K562 (cell line): ENCODE measurements around the gene OPA3. TPM values are rescaled to one million over a fixed set of nuclear protein-coding genes. Genes with fewer than 3 reads are reported as not detected.
A peak's percentile ranks its signal among the peaks of the same experiment; 100 is the strongest.

Source experiments
- CHD4 ChIP-seq: fragments of 200-600 bp; sonication (generic); IDR thresholded peaks from 3 replicates; pipeline ENCODE4 v1.6.1; 2012; ENCODE audit warnings: low read depth, mild to moderate bottlenecking, mixed read lengths, low read length, inconsistent platforms; ENCODE audit not compliant: insufficient read depth, insufficient replicate concordance, poor library complexity, severe bottlenecking
- DACH1 ChIP-seq: fragments of 450-650 bp; IDR thresholded peaks from 2 replicates; pipeline ENCODE4 v1.6.1; 2018; ENCODE audit not compliant: partially characterized antibody
- DNMT1 ChIP-seq: fragments of 450-650 bp; IDR thresholded peaks from 2 replicates; pipeline ENCODE4 v1.6.1; 2016; ENCODE audit warnings: antibody characterized with exemption, mild to moderate bottlenecking
- DPF2 ChIP-seq: fragments of 450-650 bp; IDR thresholded peaks from 2 replicates; pipeline ENCODE4 v1.6.1; 2016
- FOXP1 ChIP-seq: sonication (generic); formaldehyde crosslinking; IDR thresholded peaks from 2 replicates; pipeline ENCODE4 v1.8.0; 2022; ENCODE audit warnings: mild to moderate bottlenecking, missing genetic modification reagents
- GATA2 ChIP-seq: sonication (generic); formaldehyde crosslinking; IDR thresholded peaks from 2 replicates; pipeline ENCODE4 v1.4.0; 2020; ENCODE audit warnings: mild to moderate bottlenecking, missing genetic modification reagents
- HDAC8 ChIP-seq: fragments of 450-650 bp; IDR thresholded peaks from 2 replicates; pipeline ENCODE4 v1.6.1; 2016; ENCODE audit warnings: mild to moderate bottlenecking, missing genetic modification characterization, moderate library complexity, missing compliant biosample characterization
- MEF2D ChIP-seq: conservative IDR thresholded peaks from 2 replicates; pipeline ENCODE4 v1.6.1; 2016; ENCODE audit warnings: low read depth, missing genetic modification characterization, missing compliant biosample characterization
- NCOR1 ChIP-seq: fragments of 450-650 bp; IDR thresholded peaks from 2 replicates; pipeline ENCODE4 v1.6.1; 2016; ENCODE audit warnings: mild to moderate bottlenecking, moderate library complexity
- NFRKB ChIP-seq: fragments of 450-650 bp; IDR thresholded peaks from 2 replicates; pipeline ENCODE4 v1.6.1; 2016; ENCODE audit warnings: low read depth
- POLR2AphosphoS5 ChIP-seq: IDR thresholded peaks from 2 replicates; pipeline ENCODE4 v1.6.1; 2011; ENCODE audit warnings: mild to moderate bottlenecking, low read depth, low read length, moderate library complexity; ENCODE audit not compliant: control insufficient read depth, insufficient read depth
- RBFOX2 ChIP-seq: fragments of 200-400 bp; formaldehyde crosslinking; IDR thresholded peaks from 2 replicates; pipeline ENCODE4 v1.6.1; 2017; ENCODE audit warnings: low read depth, mild to moderate bottlenecking, low read length, moderate library complexity
- RCOR1 ChIP-seq, 2 experiments: IDR thresholded peaks; 2 replicates each; pipeline ENCODE4 v1.6.1; 2012; ENCODE audit warnings: low read depth in 2 of 2, low read length in 2 of 2, borderline replicate concordance in 1 of 2, improper control_type of control experiment in 1 of 2
- SP1 ChIP-seq: sonication (generic); formaldehyde crosslinking; IDR thresholded peaks from 2 replicates; pipeline ENCODE4 v1.8.1; 2022; ENCODE audit warnings: mild to moderate bottlenecking, missing genetic modification reagents
- SUPT5H ChIP-seq: fragments of 450-650 bp; IDR thresholded peaks from 2 replicates; pipeline ENCODE4 v1.6.1; 2016
- TBP ChIP-seq: optimal IDR thresholded peaks from 2 replicates; pipeline ENCODE3; 2011; ENCODE audit warnings: low read depth, low read length, improper control_type of control experiment
- TCF3 ChIP-seq: sonication (generic); formaldehyde crosslinking; IDR thresholded peaks from 2 replicates; pipeline ENCODE4 v1.4.0; 2020; ENCODE audit warnings: mild to moderate bottlenecking, missing genetic modification reagents
- TOE1 ChIP-seq, 2 experiments: fragments of 450-650 bp in 1 of 2; sonication (generic) in 1 of 2; formaldehyde crosslinking in 1 of 2; IDR thresholded peaks; 2 replicates each; pipeline versions ENCODE4 v1.7.1 to v1.8.0; 2016 to 2022; ENCODE audit warnings: borderline replicate concordance in 2 of 2, mild to moderate bottlenecking in 2 of 2, antibody characterized with exemption in 1 of 2, inconsistent platforms in 1 of 2, low read depth in 1 of 2, missing genetic modification reagents in 1 of 2, moderate library complexity in 1 of 2
- TRIM28 ChIP-seq: fragments of 450-650 bp; IDR thresholded peaks from 2 replicates; pipeline ENCODE4 v1.6.1; 2017
- ZNF766 ChIP-seq: fragments of 200-800 bp; sonication (Bioruptor generic); conservative IDR thresholded peaks from 2 replicates; pipeline ENCODE4 v1.6.1; 2016; ENCODE audit warnings: missing genetic modification characterization, missing compliant biosample characterization
- polyA plus RNA-seq, 8 experiments: library from polyadenylated mRNA; depleted of rRNA in 4 of 8; stranded (reverse) in 5 of 8; unstranded in 3 of 8; fragments of >200 nt; fragmentation: Nextera tagmentation in 2 of 8; fragmentation: Illumina TruSeq in 1 of 8; extraction: Ambion mirVana in 2 of 8; extraction: Trizol in 1 of 8; gene quantifications; 2 replicates each; pipeline versions ENCODE4 v1.2.1 to v1.2.3, GENCODE V29; 2011 to 2014; ENCODE audit warnings: inconsistent platforms in 1 of 8, missing spikeins in 1 of 8
- total RNA-seq, 7 experiments: library from RNA; depleted of rRNA in 6 of 7; stranded (reverse); fragments of >200 nt in 6 of 7; fragmentation: Illumina TruSeq in 2 of 7; extraction: Trizol in 2 of 7; gene quantifications; 2 replicates each; pipeline versions ENCODE4 v1.2.1 to v1.2.3, GENCODE V29; 2011 to 2021; ENCODE audit warnings: low replicate concordance in 1 of 7
- TF ChIP-seq, protein P1 (sequence below): fragments of 450-650 bp; formaldehyde crosslinking; conservative IDR thresholded peaks from 2 replicates; pipeline ENCODE4 v1.4.0; 2022; ENCODE audit warnings: mild to moderate bottlenecking, missing genetic modification characterization
- TF ChIP-seq, protein P2 (sequence below): fragments of 250-450 bp; sonication (Bioruptor Pico); IDR thresholded peaks from 2 replicates; pipeline ENCODE4 v1.5.0; 2021
- TF ChIP-seq, protein P3 (sequence below): fragments of 450-650 bp; IDR thresholded peaks from 2 replicates; pipeline ENCODE4 v1.6.1; 2017; ENCODE audit warnings: antibody characterized with exemption

The OPA3 gene
- total and polyA plus RNA-seq, 9 of the 15 experiments (the other 6 are each of a cell fraction or from before 2014, with no cell fraction given) = 1.4 to 18.8 (median 9.0) TPM

- TF ChIP-seq, protein P1, sequence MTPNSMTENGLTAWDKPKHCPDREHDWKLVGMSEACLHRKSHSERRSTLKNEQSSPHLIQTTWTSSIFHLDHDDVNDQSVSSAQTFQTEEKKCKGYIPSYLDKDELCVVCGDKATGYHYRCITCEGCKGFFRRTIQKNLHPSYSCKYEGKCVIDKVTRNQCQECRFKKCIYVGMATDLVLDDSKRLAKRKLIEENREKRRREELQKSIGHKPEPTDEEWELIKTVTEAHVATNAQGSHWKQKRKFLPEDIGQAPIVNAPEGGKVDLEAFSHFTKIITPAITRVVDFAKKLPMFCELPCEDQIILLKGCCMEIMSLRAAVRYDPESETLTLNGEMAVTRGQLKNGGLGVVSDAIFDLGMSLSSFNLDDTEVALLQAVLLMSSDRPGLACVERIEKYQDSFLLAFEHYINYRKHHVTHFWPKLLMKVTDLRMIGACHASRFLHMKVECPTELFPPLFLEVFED (CRISPR knock-in tag) = 0 out of 2 replicates have a peak, but pooled peaks have one; percentile 8
- TF ChIP-seq POLR2AphosphoS5 = 0 out of 2 replicates have a peak, but pooled peaks have one; percentile 31
- no peak for TF ChIP-seq MEF2D (tag)
- peak; percentile 62 for TF ChIP-seq GATA2
- 0 out of 2 replicates have a peak, but pooled peaks have one; percentile 77 for TF ChIP-seq DNMT1
- peak; percentile 56 for TF ChIP-seq DACH1
- TF ChIP-seq TCF3 (CRISPR knock-in tag) = peak; percentile 31; the same call in 1 of the 2 replicates
- 0 out of 2 replicates have a peak, but pooled peaks have one; percentile 45 for TF ChIP-seq ZNF766
- peak; percentile 85 for TF ChIP-seq CHD4
- TF ChIP-seq TOE1 (IDR thresholded peaks at IDR 0.05; ENCODE audit: borderline replicate concordance) = no peak
- no peak for TF ChIP-seq TOE1 (CRISPR knock-in tag; IDR thresholded peaks at IDR 0.05; ENCODE audit: borderline replicate concordance, low read depth)
- TF ChIP-seq TRIM28 = no peak
- TF ChIP-seq NCOR1 = peak; percentile 21
- peak; percentile 68 for TF ChIP-seq SUPT5H
- TF ChIP-seq NFRKB = peak; percentile 70; the same call in 1 of the 2 replicates
- no peak for TF ChIP-seq HDAC8 (tag)
- TF ChIP-seq DPF2 = peak; percentile 60
- peak; percentile 53 for TF ChIP-seq TBP
- TF ChIP-seq, protein P2, sequence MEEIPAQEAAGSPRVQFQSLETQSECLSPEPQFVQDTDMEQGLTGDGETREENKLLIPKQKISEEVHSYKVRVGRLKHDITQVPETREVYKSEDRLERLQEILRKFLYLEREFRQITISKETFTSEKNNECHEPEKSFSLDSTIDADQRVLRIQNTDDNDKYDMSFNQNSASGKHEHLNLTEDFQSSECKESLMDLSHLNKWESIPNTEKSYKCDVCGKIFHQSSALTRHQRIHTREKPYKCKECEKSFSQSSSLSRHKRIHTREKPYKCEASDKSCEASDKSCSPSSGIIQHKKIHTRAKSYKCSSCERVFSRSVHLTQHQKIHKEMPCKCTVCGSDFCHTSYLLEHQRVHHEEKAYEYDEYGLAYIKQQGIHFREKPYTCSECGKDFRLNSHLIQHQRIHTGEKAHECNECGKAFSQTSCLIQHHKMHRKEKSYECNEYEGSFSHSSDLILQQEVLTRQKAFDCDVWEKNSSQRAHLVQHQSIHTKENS = no peak
- TF ChIP-seq, protein P3, sequence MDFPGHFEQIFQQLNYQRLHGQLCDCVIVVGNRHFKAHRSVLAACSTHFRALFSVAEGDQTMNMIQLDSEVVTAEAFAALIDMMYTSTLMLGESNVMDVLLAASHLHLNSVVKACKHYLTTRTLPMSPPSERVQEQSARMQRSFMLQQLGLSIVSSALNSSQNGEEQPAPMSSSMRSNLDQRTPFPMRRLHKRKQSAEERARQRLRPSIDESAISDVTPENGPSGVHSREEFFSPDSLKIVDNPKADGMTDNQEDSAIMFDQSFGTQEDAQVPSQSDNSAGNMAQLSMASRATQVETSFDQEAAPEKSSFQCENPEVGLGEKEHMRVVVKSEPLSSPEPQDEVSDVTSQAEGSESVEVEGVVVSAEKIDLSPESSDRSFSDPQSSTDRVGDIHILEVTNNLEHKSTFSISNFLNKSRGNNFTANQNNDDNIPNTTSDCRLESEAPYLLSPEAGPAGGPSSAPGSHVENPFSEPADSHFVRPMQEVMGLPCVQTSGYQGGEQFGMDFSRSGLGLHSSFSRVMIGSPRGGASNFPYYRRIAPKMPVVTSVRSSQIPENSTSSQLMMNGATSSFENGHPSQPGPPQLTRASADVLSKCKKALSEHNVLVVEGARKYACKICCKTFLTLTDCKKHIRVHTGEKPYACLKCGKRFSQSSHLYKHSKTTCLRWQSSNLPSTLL = 0 out of 2 replicates have a peak, but pooled peaks have one; percentile 34
- TF ChIP-seq SP1 (CRISPR knock-in tag) = peak; percentile 53
- peak in 1 of 2 experiments; percentile 36; a peak in 1 of 4 replicates for TF ChIP-seq RCOR1 (IDR thresholded peaks at IDR 0.05; ENCODE audit: borderline replicate concordance in 1 of 2, low read depth in 2 of 2, low read length in 2 of 2)
- peak; percentile 68 for TF ChIP-seq FOXP1 (CRISPR knock-in tag)
- TF ChIP-seq RBFOX2 = peak; percentile 79
Observed at GRCh38 chr19:45492627-45493470, 91.8 kb downstream of the OPA3 start (continued).
